CD4-positive, alpha-beta memory T cell (primary cell): ENCODE data around the gene C1QTNF9B. TPM values are rescaled to one million over a fixed set of nuclear protein-coding genes. Genes with fewer than 3 reads are reported as not detected.
A peak's percentile ranks its signal among the peaks of the same experiment; 100 is the strongest.

ENCODE experiments used
- CTCF ChIA-PET: fragments of 350-600 bp; sonication (Branson Sonifier 250); formaldehyde crosslinking; loops from one replicate; lab custom pipeline; 2021; ENCODE audit warnings: inconsistent platforms; ENCODE audit not compliant: partially characterized antibody; lab: Charles Lee
- POLR2A ChIA-PET: fragments of 350-600 bp; sonication (Branson Sonifier 250); formaldehyde crosslinking; loops from one replicate; lab custom pipeline; 2021; ENCODE audit not compliant: partially characterized antibody; lab: Charles Lee
- DNase-seq, 5 donors: peaks; one replicate each; pipeline versions ENCODE4 v3.0.0 to v3.0.0-alpha.2; 2020 to 2022; ENCODE audit warnings: mixed read lengths in 1 of 5
- H3K27ac ChIP-seq: one replicate; pipeline ENCODE4 v1.7.0; 2013; ENCODE audit warnings: low read depth, low read length
- H3K27me3 ChIP-seq: 2 replicates; pipeline ENCODE4 v1.7.0; 2013; ENCODE audit warnings: mild to moderate bottlenecking, low read length, moderate library complexity; ENCODE audit not compliant: insufficient read depth
- H3K36me3 ChIP-seq: 2 replicates; pipeline ENCODE4 v1.7.0; 2013; ENCODE audit warnings: mild to moderate bottlenecking, low read length, moderate library complexity; ENCODE audit not compliant: insufficient read depth
- H3K4me1 ChIP-seq: 2 replicates; pipeline ENCODE4 v1.7.0; 2013; ENCODE audit warnings: mild to moderate bottlenecking, low read length, moderate library complexity; ENCODE audit not compliant: insufficient read depth
- H3K4me3 ChIP-seq, 2 donors: one replicate each; pipeline ENCODE4 v1.7.0; 2013; ENCODE audit warnings: low read length in 2 of 2, mild to moderate bottlenecking in 1 of 2
- H3K9me3 ChIP-seq, 2 donors: one replicate each; pipeline ENCODE4 v1.7.0; 2013; ENCODE audit warnings: low read length in 2 of 2, control low read depth in 1 of 2; ENCODE audit not compliant: control insufficient read depth in 1 of 2
- H3K27ac Mint-ChIP-seq, 7 donors: one replicate each; pipeline ENCODE4 v1.8.0; 2020 to 2021; ENCODE audit warnings: mixed read lengths in 7 of 7, mild to moderate bottlenecking in 6 of 7, inconsistent platforms in 3 of 7, moderate library complexity in 3 of 7
- H3K27me3 Mint-ChIP-seq, 2 donors: one replicate each; pipeline ENCODE4 v1.8.0; 2020 to 2021; ENCODE audit warnings: mixed read lengths in 2 of 2
- H3K36me3 Mint-ChIP-seq, 2 donors: one replicate each; pipeline ENCODE4 v1.8.0; 2020 to 2021; ENCODE audit warnings: mixed read lengths in 2 of 2, inconsistent platforms in 1 of 2, mild to moderate bottlenecking in 1 of 2
- H3K4me1 Mint-ChIP-seq, 4 donors: one replicate each; pipeline ENCODE4 v1.8.0; 2020 to 2021; ENCODE audit warnings: mixed read lengths in 4 of 4, mild to moderate bottlenecking in 1 of 4
- H3K4me3 Mint-ChIP-seq, 8 donors: one replicate each; pipeline ENCODE4 v1.8.0; 2020 to 2021; ENCODE audit warnings: mixed read lengths in 8 of 8, mild to moderate bottlenecking in 7 of 8, moderate library complexity in 6 of 8, inconsistent platforms in 3 of 8
- H3K9me3 Mint-ChIP-seq, 8 donors: one replicate each; pipeline ENCODE4 v1.8.0; 2020 to 2021; ENCODE audit warnings: mixed read lengths in 8 of 8, mild to moderate bottlenecking in 5 of 8, inconsistent platforms in 3 of 8, moderate library complexity in 1 of 8
- intact Hi-C: fragments of 100-400 bp; cut with micrococcal nuclease; formaldehyde crosslinking; loops from one replicate; pipeline ENCODE4 v1.15.1; 2023
- polyA plus RNA-seq, 2 donors: library from polyadenylated mRNA; unstranded; fragments of 300-500 nt; fragmentation: Illumina TruSeq; gene quantifications; one replicate each; pipeline ENCODE4 v1.2.3, GENCODE V29; 2021
- total RNA-seq, 2 experiments: library from RNA; stranded (reverse); gene quantifications; one replicate each; pipeline ENCODE4 v1.2.3, GENCODE V29; 2021

The C1QTNF9B gene
- total and polyA plus RNA-seq, 4 experiments from 2014 or later: 0.23 TPM; not detected in 3

- H3K9me3 ChIP-seq: no peaks in the 10 kb centered on the region
- POLR2A ChIA-PET: no interaction called here
- intact Hi-C loops: no loop called here
- no peak overlapping the region for H3K27ac ChIP-seq
- no peaks in the 10 kb centered on the region for H3K4me1 ChIP-seq
- DNase-seq: no peak
- Mint-ChIP-seq H3K27me3 (no peaks in the 10 kb centered on the region), H3K36me3 (peaks cover 31 to 45% of the 10 kb centered on the region in 2 donors), H3K4me3 (peak overlapping the region in 1 of 8 donors; percentile 41), H3K9me3 (no peaks in the 10 kb centered on the region), H3K27ac (peak overlapping the region in 1 of 7 donors; percentile 71), H3K4me1 (peaks cover 5 to 13% (median 10%) of the 10 kb centered on the region in 4 donors)
- CTCF ChIA-PET: no interaction called here
- H3K36me3 ChIP-seq: no peaks in the 10 kb centered on the region
- no peaks in the 10 kb centered on the region for H3K27me3 ChIP-seq
- no peak overlapping the region for H3K4me3 ChIP-seq
These were observed 53.9 kb downstream of the C1QTNF9B start for GRCh38 chr13:23843436-23843835.

- intact Hi-C loops: no loop called here
- CTCF ChIA-PET: no interaction called here
- Mint-ChIP-seq H3K36me3 (peaks cover 23 to 41% of the 10 kb centered on the region in 2 donors), H3K27ac (peak overlapping the region in 1 of 7 donors; percentile 9), H3K9me3 (no peaks in the 10 kb centered on the region), H3K4me1 (peaks cover 5 to 11% (median 10%) of the 10 kb centered on the region in 4 donors), H3K27me3 (no peaks in the 10 kb centered on the region), H3K4me3 (no peak overlapping the region)
- Histone ChIP-seq H3K27me3 (no peaks in the 10 kb centered on the region), H3K4me1 (no peaks in the 10 kb centered on the region), H3K27ac (no peak overlapping the region), H3K4me3 (no peak overlapping the region), H3K9me3 (no peaks in the 10 kb centered on the region), H3K36me3 (no peaks in the 10 kb centered on the region)
- DNase-seq: no peak
- POLR2A ChIA-PET: no interaction called here
These were observed 54.9 kb downstream of the C1QTNF9B start for GRCh38 chr13:23842406-23842805.

Other genes starting within 250 kb of the C1QTNF9B start
- gene MIPEP, start 8.1 kb downstream of the C1QTNF9B start, total RNA-seq: 1 to 10 TPM; 8.8 to 9.1 TPM
- gene MIPEP, start 8.1 kb downstream of the C1QTNF9B start, polyA plus RNA-seq: 10 to 100 TPM; 15.2 to 16.4 TPM